HG02840 (cell line): ENCODE results near the gene CHMP4B.

ENCODE experiments used
- ATAC-seq: cut with Tn5 transposase; IDR thresholded peaks from one replicate; pipeline ENCODE4 v1.9.1; 2021; ENCODE audit warnings: mild to moderate bottlenecking, moderate library complexity, moderate number of reproducible peaks; ENCODE audit not compliant: unreplicated experiment, low FRiP score

The CHMP4B gene

DNA sequence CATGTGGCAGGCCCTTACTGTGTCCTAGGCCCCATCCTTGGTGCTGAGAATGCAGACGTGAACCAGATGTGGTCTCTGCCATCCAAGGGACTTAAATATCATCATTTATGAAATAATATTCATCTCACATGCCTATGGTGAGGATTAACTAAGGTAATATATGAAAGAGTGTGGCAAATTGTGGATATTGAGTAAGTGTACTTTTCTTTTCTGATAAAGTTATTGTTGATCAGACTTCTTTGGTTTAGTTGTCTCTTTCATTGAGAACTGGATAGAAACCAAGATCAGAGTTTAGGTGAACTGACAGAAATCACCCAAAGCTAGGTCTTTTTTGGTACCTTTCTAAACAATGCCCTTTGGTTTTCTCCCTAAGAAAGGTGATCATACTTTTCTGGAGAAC is 5.0 kb downstream of the CHMP4B start:
- no peak for ATAC-seq

DNA sequence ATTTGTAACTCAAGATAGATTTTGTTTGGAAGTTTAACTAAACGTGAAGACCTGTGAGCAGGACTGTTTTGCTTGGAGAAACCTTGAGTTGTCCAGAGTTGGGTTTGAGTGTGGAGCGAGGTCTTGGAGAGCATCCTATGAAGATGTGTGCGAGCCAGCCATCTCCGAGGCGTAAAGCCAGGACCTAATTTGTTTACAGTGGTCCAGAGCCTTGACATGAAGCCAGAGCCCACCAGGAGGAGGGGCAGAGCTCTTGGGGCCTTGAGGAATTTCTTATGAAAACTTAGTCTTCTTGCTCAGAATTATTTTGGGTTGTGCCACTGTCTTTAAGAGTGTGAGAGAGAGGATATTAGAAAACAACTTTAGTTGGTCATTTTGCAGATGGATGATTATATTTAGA is 6.3 kb downstream of the CHMP4B start:
- no peak for ATAC-seq

DNA sequence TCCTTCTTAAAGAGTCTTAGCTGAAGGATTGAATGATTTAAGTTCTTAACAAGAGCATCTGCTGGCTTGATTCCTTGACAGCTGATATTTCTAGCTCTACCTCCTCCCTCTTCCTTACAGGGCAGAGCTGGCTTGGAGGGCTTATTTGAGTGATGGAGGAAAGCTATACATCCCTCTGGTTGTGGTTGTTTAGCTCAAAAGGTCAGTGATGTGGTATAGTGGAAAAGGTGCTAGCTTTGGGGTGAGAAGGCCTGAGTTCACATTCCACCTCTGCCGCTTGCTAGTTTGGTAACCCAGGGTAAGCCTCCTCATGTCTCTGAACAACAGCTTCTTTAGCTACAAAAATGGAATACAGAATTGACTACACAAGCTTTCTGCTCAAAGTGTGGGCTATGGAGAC is 8.3 kb downstream of the CHMP4B start:
- ATAC-seq: no peak

GRCh38 chr20:33820362-33820761 is 9.2 kb downstream of the CHMP4B start:
- no peak for ATAC-seq

DNA sequence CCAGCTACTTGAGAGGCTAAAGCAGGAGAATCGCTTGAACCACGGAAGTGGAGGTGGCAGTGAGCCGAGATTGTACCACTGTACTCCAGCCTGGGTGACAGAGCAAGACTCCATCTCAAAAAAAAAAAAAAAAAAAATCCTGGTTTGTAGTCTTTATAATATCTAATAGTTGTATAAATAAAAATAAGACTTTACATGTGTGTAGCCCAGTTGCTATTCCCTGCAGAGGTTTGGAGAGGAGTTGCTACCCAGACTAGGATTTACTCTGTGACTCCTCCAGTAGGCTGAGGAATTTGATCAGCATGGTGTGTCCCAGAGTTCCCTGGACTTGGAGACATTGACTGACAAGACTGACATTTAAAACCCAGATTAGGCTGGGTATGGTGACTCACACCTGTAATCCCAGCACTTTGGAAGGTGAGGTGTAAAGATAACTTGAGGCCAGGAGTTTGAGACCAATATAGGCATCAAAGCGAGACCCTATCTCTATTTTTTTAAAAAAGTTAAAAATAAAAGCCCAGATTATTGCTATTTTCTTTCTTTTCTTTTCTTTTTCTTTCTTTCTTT is 10.2 kb downstream of the CHMP4B start:
- ATAC-seq: no peak

DNA sequence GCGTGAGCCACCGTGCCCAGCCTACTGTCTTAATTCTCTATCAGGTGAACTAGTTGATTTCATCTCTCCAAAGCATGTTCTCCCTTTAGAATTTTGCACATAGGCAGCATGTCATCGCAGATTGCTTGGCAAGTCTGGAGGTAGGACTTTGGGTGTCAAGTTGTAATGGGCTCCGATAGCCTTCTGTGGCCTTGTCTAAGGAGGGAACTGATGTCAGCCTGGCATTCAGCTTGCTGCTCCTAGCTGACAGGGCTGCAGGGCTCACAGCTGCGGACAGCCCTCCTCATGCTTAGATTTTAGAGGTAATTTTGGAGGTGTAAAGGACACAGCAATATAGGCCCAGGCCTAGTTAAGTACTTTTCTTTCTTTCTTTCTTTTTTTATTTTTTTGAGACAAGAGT is 11.3 kb downstream of the CHMP4B start:
- no peak for ATAC-seq

- no peak for ATAC-seq
These were observed 11.8 kb downstream of the CHMP4B start for GRCh38 chr20:33822991-33823390.

DNA sequence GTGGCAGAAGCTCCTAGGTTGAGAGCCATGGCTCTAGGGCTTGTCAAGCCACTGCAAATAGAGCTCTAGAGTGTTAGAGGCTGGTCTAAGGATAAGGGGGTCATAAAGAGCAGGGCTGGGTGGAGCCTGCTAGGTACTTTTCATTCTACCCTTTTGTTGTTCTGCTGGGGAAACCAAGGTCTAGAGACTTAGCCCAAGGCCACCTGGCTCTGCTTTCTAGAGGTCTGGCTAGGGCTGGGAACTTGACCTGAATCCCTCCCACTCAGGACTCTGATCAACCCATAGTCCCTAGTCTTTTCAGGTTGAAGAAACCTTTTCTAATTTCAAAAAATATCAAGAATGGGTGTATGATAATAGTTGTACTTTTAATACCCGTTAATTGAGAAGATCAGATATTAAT is 13.7 kb downstream of the CHMP4B start:
- ATAC-seq: no peak

DNA sequence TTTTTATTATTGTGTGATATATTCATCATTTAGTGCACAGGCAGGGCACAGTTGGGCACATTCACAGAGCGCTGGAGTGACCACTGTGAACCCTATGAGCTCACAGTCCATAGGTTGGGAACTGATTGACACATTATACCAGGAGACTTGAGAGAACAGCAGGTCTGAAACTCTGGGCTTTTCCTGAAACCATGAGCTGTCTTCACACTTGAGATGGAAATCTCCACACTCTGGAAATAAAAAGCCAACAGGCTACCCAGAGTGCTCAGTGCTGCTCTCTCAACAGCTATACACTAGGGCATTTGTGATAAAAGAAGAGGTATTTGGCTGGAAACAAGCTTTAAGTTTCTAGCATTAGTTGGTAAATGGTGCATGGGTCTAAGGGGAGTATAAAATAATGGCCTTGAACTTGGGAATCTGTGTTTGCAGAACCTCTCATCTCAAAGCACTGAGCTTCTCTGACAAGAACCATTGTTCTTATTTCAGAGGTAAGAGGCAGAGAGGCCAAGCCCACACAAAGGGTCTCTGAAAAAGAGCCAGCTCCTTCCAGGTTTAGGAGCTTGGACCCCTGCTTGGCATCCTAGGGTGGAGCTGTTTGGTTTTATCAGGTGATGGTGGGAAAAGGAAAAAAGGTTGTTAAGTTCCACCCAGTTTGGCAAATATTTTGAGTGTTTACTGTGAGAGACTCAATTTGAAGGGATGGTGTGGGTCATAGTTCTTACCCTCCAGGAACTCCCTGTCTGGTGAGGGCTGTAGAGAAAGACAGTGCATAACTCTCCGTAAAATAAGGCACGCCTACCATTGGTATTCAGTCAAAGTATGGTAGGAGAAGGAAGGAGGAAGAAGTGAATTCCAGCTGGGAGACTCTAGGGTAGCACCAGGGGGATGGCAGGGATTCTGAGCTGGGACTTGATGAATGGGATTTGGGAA is 14.5 kb downstream of the CHMP4B start:
- ATAC-seq: no peak

DNA sequence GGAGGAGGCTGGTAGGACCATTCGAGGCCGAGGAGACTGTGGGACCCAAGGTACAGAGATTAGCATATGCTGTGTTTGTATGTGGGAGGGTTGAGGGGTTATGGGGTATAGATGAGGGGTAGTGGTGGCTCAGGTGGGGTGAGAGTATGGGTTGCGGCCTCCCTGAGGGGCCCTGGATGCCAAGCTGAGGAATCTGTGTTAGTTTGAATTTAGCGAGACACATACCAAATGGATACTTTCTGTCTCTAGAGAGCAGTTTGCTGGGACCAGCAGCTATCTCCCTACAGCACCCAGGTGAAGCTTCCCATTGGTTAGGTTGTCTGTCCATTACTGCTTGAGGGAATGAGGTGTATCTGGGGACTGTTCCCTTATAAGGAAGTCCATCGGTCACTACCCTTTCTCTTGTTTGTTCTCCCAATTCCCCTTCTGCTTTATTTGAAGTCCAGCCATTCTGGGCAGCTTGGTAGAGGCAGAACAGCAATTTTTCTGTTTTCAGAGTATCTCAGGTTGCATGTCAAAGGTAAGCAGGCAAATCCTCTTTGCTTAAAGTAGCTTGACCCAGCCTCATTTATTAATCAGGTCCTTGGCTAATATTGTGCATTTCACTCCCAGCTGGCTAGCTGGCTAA is 15.2 kb downstream of the CHMP4B start:
- no peak for ATAC-seq

- ATAC-seq: no peak
These were observed 16.0 kb downstream of the CHMP4B start for GRCh38 chr20:33827109-33827508.

DNA sequence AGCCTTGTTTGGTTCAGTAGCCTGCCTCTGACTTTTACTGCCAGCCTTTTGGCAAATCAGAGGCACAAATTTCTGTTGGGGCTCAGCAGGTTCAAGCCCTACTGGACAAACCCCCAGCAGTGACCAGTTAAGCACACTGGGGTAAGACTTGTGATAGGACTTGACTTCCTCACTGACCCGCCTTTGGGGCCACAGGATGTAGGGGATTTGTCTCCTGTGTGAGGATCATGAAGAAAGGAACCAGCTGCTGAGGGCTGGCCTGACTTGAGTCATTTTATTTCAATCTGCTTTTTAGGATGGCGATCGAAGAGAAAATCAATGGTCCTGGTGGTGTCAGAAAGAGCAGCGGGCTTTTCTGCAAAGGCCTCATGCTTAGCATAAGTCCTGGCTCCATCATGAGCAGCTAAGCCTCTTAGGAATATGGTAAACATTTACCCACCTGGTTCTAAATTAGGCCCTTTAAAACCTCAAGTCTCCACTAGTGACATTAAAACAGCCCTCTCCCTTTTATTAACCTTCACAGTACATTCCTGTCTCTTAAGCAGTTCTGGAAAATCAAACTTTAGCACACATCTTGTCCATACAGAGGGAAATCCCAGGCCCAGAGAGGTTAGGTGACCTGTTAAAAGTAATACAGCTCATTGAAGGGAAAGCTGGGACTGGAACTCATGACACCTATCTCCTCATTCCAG is 16.6 kb downstream of the CHMP4B start:
- no peak for ATAC-seq

DNA sequence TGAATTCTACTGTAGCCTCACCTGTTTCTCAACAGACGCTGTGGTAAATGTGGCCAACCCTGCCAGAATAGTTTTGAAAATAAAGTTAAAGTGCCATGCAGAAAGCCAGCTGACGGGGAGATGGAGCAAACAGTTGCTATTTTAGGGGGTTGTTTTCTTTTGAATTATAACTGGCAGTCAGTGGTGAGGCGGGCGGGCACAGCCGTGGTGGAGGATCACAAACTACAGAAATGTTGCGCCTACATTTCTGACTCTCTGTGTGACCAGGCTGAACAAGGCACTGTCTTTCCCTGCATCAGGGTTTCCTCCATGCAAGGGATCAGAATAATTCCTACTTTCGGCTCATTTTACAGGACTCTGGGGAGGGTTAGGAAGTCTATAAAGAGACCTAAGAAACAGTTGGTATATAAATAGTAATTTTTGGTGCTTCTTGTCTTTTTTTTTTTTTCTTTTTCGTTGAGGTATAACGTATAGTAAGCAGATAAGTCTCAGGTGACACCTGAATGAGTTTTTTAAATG is 17.2 kb downstream of the CHMP4B start:
- no peak for ATAC-seq

DNA sequence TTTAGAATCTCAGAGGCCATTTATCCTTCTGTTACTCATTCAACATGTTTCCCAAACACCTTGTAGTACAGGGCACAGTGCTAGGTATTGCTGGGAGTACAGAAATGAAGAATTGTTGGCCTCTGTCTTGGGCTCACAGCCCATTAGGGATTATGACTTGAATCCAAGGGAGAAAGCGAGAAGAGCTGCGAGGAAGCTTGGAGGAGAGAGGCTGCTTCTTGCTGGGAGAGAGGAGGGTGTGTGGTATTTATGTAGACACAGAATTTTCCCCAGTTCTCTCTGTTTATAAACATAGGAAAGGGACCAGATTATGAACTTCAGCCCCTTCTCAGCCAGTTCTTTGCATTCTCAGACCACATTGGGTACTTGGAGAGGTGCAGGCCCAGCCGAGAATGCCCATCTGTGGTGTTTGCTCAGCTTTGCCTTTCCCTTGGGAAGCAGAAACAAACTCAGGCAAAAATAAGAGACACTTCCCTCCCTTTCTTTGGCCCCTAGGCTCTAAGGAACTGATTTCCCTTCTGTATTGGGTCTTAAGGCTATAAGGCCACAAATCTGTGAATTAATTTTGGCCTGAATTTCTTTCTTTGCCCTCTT is 17.9 kb downstream of the CHMP4B start:
- ATAC-seq: no peak

DNA sequence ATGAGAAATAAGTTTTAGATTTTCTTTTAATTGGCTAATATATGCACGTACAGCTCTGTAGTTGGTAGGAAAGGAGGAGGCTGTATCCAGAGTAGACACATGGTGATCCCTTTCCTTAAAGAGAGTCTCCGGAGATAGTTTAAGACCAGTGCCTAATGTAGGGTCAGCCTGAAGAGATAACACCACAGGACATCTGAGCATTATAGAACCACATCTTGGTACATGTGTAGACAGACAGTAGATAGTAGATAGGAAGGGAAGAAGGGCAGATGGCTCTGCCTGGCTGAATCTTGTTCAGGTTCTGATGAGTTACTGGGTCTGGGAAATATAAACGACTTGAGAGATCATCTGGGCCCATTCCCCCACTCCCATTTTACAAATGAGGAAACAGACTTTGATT is 18.5 kb downstream of the CHMP4B start:
- no peak for ATAC-seq

DNA sequence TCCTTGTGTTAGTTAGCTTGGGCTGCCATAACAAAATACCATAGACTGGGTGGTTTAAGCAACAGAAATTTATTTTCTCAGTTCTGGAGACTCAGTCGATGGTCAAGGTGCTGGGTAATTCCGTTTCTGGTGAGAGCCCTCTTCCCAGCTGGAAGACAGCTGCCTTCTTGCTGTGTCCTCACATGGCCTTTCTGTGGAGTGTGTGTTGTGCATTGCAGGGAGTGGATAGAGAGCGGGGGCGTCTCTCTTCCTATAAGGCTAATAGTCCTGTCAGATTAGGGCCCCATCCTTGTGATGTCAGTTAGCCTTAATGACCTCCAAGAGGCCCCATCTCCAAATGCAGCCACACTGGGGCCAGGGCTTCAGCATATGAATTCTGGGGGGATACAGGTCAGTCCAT is 19.2 kb downstream of the CHMP4B start:
- no peak for ATAC-seq

- ATAC-seq: no peak
These were observed 21.1 kb downstream of the CHMP4B start for GRCh38 chr20:33832103-33832804.

- no peak for ATAC-seq
These were observed 22.2 kb downstream of the CHMP4B start for GRCh38 chr20:33833333-33833732.

DNA sequence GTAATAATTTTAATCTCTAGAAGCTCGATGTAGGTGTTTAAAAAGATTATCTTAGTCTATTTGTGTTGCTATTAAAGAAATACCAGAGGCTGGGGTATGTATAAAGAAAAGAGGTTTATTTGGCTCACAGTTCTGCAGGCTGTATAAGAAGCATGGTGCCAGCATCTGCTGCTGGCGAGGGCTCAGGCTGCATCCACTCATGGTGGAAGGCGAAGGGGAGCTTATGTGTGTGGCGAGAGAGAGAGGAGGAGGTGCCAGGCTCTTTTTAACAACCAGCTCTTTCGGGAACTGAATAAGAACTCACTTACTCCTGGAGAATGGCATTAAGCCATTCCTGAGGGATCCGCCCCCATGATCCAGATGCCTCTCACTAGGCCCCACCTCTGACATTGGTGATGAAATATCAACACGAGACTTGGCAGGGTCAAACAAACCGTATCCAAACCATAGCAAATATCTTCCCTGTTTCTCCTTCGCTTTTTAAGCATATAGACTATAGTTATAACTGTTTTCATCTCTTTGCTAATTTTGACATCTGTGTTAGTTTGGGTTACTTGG is 24.5 kb downstream of the CHMP4B start:
- no peak for ATAC-seq

- no peak for ATAC-seq
These were observed 25.1 kb downstream of the CHMP4B start for GRCh38 chr20:33836277-33836676.
